ENCODE data around the gene ETV5. TPM values are rescaled to one million over a fixed set of nuclear protein-coding genes. Genes with fewer than 3 reads are reported as not detected.

ETV5 gene
- total RNA-seq, 1 experiment from 2014 or later: 92.9 TPM

DNA sequence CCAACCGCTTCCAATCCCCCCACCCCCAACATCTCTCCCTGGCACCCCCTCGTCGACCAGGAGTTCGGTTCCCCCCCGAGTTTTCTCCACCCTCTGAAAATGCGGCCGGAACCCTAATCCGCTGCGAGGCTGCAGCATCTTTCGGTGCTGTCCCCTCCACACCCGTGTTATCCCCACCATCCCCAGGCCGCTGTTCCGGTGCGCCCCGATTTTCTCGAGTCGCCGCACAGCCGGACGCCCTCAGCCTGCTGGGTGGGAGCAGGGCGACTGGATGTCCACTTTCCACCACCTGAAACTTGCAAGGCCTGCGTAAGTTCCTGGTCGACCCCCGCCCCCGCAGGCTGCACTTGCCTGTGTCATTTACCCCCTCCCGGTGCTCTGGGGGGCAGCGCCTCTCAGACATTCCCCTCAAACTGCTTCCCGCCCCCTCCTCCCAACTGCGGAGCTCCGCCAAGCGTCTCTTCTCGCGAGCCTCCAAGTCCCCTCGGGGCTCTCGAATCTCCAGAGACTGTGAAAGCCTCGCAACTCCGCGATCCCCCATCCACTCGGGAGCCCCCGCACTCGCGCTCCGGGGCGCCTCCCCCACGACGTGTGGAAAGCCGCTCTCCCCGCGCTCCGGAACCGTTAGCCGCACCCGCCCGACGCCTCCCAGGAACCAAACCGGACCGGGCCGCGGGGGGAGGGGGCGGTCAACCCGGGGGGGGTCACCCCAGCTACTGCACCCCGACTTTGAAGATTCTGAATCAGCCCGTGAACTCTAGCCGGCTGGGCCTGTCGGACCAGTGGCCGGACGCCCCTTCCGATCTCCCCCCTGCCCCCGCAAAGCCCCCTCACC lies 566 bp downstream of the ETV5 start:
- POLR2A ChIA-PET (ENCODE audit: low non-redundant PET): interaction anchor here (0.7 kb wide), 2 partner anchors 54 to 133 kb away, joined by 3 to 6 read pairs; no protein-coding TSS in a partner anchor
- CTCF ChIA-PET: interaction anchor here (0.6 kb wide), 1 partner anchor 503 kb away, joined by 5 read pairs; no protein-coding TSS in a partner anchor
- intact Hi-C loops (cut with micrococcal nuclease; ENCODE audit: unreplicated experiment): loop anchor here (2.0 to 10.0 kb wide), 4 partner anchors 106 to 456 kb away; partner anchors contain the start of gene TBCCD1
- TF ChIP-seq, protein P1, sequence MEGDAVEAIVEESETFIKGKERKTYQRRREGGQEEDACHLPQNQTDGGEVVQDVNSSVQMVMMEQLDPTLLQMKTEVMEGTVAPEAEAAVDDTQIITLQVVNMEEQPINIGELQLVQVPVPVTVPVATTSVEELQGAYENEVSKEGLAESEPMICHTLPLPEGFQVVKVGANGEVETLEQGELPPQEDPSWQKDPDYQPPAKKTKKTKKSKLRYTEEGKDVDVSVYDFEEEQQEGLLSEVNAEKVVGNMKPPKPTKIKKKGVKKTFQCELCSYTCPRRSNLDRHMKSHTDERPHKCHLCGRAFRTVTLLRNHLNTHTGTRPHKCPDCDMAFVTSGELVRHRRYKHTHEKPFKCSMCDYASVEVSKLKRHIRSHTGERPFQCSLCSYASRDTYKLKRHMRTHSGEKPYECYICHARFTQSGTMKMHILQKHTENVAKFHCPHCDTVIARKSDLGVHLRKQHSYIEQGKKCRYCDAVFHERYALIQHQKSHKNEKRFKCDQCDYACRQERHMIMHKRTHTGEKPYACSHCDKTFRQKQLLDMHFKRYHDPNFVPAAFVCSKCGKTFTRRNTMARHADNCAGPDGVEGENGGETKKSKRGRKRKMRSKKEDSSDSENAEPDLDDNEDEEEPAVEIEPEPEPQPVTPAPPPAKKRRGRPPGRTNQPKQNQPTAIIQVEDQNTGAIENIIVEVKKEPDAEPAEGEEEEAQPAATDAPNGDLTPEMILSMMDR (conservative IDR thresholded peaks at IDR 0.05; ENCODE audit: low read depth, low read length): no peak
- TF ChIP-seq EZH2 (IDR thresholded peaks at IDR 0.05; ENCODE audit: borderline replicate concordance, low read depth, low read length, poor library complexity, severe bottlenecking): no peak
- peak overlapping the region; percentile 89 for H3K27ac ChIP-seq (ENCODE audit: low read depth, low read length, poor library complexity, severe bottlenecking)
- peaks cover 43% of the 10 kb centered on the region for H3K4me1 ChIP-seq (ENCODE audit: insufficient read depth, low read length, poor library complexity, severe bottlenecking)
- peak overlapping the region; percentile 70 for H3K4me3 ChIP-seq (ENCODE audit: low read depth, low read length, poor library complexity, severe bottlenecking)
- peaks cover 4% of the 10 kb centered on the region for H3K36me3 ChIP-seq (ENCODE audit: insufficient read depth, low read length, poor library complexity, severe bottlenecking)
- no TSS peak for BruUV-seq (replicated peaks)
- DNase-seq (ENCODE audit: low spot score): peak; percentile 92
- no peaks in the 10 kb centered on the region for H3K27me3 ChIP-seq (replicated peaks; ENCODE audit: insufficient read depth, low read depth, low read length, poor library complexity)
- H3K9me3 ChIP-seq (ENCODE audit: low read depth, low read length, poor library complexity, severe bottlenecking): no peaks in the 10 kb centered on the region

DNA sequence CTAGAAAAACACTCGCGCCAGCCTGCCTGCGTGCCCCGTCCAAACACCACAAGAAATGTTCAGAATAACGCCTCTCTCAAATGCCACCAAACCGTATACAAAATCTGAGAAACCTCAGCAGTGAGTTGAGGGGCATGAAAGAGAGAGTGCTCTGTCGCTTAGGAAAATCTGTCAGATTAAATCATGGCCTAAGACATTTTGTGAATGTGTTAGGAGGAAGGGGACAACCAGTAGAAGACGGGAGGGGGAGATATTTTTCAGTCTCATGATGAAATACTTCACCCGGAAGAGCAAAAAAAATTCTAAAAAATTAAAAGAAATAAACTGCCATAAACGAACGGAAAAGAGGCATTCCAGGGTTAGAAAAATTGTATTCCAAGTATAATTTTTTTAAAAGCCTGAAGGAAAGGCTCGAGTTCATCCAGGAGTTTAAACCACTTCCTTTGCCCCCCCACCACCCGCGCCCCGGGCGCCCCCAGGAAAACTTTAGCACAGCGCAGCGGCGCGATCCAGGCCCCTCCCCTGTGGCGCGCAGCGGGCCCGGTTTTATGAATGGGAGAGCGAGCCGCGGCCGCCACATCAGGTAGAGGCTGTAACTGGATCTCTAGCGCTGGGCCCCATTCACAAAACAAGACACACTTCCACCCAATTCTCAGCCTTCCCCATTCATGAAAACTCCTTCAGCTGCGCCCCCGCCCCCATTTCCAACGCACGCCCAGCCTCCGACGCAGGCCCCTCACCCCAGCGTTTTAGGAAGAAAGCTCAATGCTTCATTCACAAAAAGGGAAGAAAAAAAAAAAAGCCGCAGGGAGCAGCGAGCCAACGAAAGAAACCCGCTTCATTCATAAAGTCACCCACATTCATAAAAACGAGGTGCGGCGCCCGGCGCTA lies 1.4 kb downstream of the ETV5 start:
- BruUV-seq (replicated peaks): no TSS peak
- Histone ChIP-seq H3K27me3 (replicated peaks; ENCODE audit: insufficient read depth, low read depth, low read length, poor library complexity) (no peaks in the 10 kb centered on the region), H3K27ac (ENCODE audit: low read depth, low read length, poor library complexity, severe bottlenecking) (peak overlapping the region; percentile 89), H3K4me3 (ENCODE audit: low read depth, low read length, poor library complexity, severe bottlenecking) (peak overlapping the region; percentile 70), H3K4me1 (ENCODE audit: insufficient read depth, low read length, poor library complexity, severe bottlenecking) (peaks cover 52% of the 10 kb centered on the region), H3K36me3 (ENCODE audit: insufficient read depth, low read length, poor library complexity, severe bottlenecking) (peaks cover 4% of the 10 kb centered on the region), H3K9me3 (ENCODE audit: low read depth, low read length, poor library complexity, severe bottlenecking) (no peaks in the 10 kb centered on the region)
- DNase-seq (ENCODE audit: low spot score): peak; percentile 89
- ChIA-PET CTCF (interaction anchor here (0.6 kb wide), 2 partner anchors 451 to 504 kb away, joined by 5 read pairs; no protein-coding TSS in a partner anchor), POLR2A (ENCODE audit: low non-redundant PET) (interaction anchor here (0.7 kb wide), 1 partner anchor 53 kb away, joined by 3 read pairs; no protein-coding TSS in a partner anchor)
- intact Hi-C loops (cut with micrococcal nuclease; ENCODE audit: unreplicated experiment): loop anchor here (2.0 to 10.0 kb wide), 4 partner anchors 105 to 457 kb away; partner anchors contain the start of gene TBCCD1
- TF ChIP-seq, protein P1 (conservative IDR thresholded peaks at IDR 0.05; ENCODE audit: low read depth, low read length): no peak
- no peak for TF ChIP-seq EZH2 (IDR thresholded peaks at IDR 0.05; ENCODE audit: borderline replicate concordance, low read depth, low read length, poor library complexity, severe bottlenecking)

DNA sequence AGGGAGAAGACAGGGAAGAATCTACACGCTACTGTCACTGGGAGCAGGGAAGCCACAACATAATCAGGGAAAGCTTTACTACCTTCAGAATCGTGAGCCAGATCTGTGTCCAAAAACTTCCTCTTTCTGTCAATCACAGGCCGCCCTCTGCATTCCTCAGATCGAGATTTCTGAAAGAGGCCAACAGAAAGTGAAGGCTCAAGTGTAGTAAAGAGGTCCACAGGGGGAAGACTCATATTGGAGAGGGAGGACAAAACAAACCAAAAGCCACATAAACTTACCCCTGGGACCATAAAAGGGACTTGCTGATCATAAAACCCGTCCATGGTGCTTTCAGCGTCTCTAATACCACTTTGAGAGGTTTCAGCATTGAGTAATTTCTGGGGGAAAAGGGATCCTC lies 3.3 kb downstream of the ETV5 start:
- POLR2A ChIA-PET (ENCODE audit: low non-redundant PET): interaction anchor here (0.6 kb wide), 1 partner anchor 8 kb away, joined by 4 read pairs; no protein-coding TSS in a partner anchor
- TF ChIP-seq, protein P1 (conservative IDR thresholded peaks at IDR 0.05; ENCODE audit: low read depth, low read length): no peak
- no peak for TF ChIP-seq EZH2 (IDR thresholded peaks at IDR 0.05; ENCODE audit: borderline replicate concordance, low read depth, low read length, poor library complexity, severe bottlenecking)
- BruUV-seq (replicated peaks): no TSS peak
- H3K27ac ChIP-seq (ENCODE audit: low read depth, low read length, poor library complexity, severe bottlenecking): peak overlapping the region; percentile 1
- CTCF ChIA-PET: no interaction called here
- DNase-seq (ENCODE audit: low spot score): peak; percentile 29
- intact Hi-C loops (cut with micrococcal nuclease; ENCODE audit: unreplicated experiment): loop anchor here (5.0 to 10.0 kb wide), 2 partner anchors 103 to 459 kb away; partner anchors contain the start of gene TBCCD1
- peaks cover 66% of the 10 kb centered on the region for H3K4me1 ChIP-seq (ENCODE audit: insufficient read depth, low read length, poor library complexity, severe bottlenecking)
- H3K36me3 ChIP-seq (ENCODE audit: insufficient read depth, low read length, poor library complexity, severe bottlenecking): peaks cover 4% of the 10 kb centered on the region
- no peaks in the 10 kb centered on the region for H3K9me3 ChIP-seq (ENCODE audit: low read depth, low read length, poor library complexity, severe bottlenecking)
- H3K27me3 ChIP-seq (replicated peaks; ENCODE audit: insufficient read depth, low read depth, low read length, poor library complexity): no peaks in the 10 kb centered on the region
- no peak overlapping the region for H3K4me3 ChIP-seq (ENCODE audit: low read depth, low read length, poor library complexity, severe bottlenecking)

Data from A673 (cell line).